GM19238 (cell line): ENCODE results near the gene OLIG1.

ENCODE experiments used
- DNase-seq: peaks from one replicate; pipeline ENCODE4 v3.0.0; 2011; ENCODE audit warnings: low spot score; ENCODE audit not compliant: insufficient read length

OLIG1 gene

DNA sequence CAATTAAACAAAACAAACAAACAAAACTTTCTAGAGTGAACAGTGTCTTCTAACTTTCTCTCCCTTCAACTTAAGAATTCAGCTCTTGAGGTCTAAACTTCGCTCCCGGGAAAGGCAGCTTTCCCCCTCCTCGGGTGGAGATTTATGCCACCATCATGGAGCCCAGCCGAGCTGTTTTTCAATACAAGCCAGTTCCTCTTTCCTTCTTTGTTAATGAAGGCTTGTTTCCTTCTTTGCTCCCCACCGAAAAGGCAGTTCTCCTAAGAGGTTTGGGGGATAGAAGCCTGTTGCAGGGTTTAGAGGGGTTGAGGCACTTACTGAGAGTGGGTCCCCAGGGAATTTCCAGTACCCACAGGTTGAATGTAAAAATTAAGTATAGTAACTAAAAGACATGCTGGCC lies 26.5 kb downstream of the OLIG1 start:
- no peak for DNase-seq

DNA sequence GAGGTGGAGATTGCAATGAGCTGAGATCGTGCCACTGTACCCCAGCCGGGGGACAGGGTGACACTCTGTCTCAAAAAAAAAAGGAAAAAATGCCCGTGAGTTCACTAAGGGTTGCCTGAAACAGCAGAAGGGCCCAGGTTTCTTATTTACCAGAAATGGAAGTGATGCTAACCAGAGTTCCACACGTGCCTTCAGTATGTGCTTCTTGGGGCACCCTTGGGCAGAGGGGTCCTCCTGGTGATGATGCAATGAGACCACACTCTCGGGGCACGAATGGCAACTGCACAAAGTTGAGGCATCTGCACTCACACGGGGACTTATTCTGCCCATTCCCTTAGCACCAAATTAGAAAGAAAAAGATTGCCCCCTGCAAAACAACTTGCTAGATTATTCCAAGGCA lies 29.2 kb downstream of the OLIG1 start:
- no peak for DNase-seq

DNA sequence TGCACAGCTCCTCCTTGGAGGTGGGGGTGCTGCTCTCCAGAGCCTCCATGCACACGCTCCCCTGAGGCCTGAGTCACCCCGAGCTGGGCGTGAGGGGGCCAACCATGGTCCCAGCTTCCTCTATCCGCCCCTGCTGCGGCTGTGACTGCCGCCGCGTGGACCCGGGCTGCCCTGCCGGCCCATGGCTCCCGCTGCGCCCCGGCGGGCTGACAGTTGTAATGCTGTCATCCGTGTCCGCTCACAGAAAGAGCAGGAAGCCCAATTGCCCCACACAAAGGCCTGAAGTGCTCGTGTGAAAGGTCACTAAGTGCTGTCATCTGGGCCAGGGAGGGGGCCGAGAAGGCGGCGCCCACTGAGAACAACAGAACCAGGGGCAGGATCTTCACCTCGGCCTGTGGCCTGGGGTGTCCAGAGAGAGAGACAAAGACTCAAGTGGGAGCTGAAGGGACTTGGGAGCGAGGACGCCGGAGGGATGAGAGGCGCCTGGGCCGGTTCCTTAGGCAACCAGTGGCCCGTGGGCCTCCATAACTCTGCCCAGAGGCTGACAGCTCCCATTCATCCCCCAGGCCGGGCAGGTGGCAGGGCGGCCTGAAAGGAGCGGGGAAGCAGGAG lies 31.5 kb downstream of the OLIG1 start:
- DNase-seq: no peak

DNA sequence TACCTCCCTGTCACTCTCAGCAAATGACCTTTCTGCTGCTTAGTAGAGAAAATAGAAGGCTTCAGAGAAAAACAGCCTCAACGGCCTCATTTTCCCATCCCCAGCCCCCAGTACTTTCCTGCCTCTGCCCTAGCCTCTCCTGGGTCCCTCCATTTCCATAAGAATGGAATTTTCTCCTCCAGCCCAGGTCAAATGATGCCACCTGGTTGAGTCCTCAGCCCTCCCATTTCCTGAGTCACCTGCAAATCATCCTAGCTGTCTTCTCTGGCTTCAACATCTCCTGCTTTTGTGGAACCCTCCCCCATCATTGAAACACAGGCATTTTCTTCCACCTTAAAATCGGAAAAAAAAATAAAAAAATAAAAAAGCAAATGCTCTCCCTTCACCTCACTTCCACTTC lies 35.1 kb downstream of the OLIG1 start:
- no peak for DNase-seq

DNA sequence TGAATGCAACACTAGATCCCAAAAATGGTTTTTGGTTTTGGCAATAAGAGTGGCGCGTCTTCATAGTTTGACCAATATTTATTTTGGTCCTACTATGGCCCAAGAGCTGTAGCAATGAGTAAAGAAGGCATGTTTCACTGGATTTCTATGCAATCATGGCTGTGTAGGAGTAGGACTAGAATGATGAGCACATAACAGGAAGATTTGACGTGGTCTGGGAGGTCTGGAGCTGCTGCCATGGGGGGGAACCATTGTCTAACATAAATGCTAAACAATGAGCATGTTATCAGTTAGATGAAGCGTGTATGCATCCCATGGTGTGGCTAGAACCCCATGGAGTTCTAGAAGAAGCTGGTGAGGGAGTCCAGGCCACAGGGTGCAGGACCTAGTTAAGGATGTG lies 38.3 kb downstream of the OLIG1 start:
- no peak for DNase-seq

DNA sequence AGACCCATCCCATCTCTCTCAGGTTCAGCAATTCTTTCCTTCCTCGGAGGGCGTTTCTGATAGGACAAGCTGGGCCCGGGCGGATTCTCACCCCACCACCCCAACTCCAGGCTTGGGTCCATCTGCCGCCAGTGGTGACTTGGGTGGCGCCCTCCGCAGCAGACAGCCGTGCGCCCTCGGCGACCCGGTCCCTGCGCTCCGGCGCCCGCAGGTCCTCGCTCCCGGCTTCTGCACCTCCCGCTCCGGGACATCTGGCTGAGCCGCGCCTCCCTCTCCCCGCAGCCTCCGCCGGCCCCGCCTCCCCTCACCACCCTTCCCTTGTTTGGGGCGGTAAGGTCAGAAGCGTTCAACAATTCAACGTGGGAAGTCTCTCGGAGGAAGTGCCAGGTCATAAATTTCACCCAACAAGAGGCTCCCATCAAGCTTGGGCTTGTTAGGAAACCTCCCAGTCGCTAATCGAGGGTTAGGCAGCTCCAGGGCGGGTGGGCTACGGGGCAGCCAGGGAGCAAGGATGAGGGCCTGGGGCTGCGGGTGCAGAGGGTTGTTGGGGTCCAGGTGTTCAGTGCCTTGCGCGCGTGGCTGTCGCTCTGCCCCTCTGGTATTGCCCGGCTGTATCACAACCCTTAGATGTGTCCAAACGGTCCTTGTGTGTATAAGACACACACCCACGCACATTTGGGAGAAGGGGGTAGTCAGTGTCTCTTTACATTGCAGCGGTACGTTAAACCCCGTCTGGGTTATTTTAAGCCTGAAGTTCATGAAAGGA lies 39.8 kb downstream of the OLIG1 start:
- no peak for DNase-seq

DNA sequence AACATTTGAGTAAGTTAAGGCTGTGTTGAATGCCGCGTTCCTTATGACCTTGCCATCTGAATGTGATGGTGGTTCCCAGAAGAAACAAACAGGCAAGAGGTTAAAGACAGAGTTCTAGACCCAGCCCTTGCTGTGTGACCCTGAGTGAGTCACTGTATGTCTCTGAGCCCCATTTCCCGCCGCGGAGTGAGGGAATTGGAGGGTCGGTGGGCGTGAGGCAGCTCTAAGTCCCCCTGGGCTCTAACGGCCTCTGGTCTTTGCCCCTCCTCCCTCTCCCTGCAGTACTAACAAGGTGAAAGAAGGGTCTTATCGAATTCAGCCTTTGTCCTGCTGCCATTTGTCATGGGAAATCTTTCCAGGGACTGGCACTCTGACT lies 40.4 kb downstream of the OLIG1 start:
- DNase-seq: no peak

DNA sequence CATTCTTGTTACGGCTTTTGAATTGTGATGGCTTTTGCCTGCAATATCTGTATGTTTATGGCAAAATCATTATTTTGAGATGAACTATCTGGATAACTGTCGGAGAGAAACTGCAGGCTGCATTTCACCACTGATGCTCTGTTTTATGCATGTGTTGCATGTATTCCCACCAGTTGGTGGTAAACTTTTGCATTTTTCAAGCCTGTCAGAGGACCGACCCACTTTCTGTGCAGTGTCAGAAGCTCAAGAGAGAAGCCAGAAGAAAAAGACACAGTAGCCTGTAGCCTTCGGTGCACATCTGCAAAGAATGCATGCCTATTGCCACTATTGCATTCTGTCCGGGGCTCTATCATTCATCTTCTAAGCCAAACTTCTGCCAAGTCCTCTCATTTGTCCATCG lies 41.6 kb downstream of the OLIG1 start:
- DNase-seq: no peak

DNA sequence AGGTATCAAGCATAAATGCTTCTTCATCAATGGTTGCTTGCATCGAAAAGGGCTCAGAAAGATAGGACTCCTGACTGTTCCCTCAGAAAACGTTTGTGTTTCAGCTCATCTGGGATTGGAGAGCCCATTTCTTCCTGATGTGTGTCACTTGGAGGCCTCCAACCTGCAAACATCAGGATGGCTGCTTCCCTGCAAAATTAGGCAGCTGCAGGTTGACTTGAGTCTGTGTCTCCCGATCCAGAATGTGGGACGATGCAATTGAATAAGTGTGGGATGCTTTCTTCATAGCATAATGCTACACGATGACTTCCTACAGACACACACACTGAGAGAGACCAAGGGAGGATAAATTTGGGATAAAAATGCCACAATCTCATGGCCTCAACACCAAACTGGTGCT lies 42.2 kb downstream of the OLIG1 start:
- DNase-seq: no peak

DNA sequence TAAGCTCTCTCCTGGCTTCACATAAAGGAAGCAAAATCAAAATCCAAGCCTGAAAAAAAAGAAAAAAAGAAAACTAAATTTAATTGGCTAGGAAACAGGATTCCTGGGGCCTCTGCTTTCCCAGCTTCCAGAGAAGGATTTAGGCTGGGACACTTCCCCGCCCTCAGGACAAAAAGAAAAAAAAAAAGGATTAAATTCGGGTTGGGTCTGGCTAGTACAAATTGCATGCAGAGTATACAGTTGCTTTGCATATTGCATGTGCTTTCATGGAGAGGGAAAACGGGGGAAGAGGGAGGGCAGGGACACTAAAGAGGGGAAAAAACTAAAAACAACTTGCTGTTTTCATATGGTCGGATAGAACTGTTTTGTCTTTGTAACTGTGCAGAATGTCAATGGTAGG lies 42.7 kb downstream of the OLIG1 start:
- DNase-seq: no peak

DNA sequence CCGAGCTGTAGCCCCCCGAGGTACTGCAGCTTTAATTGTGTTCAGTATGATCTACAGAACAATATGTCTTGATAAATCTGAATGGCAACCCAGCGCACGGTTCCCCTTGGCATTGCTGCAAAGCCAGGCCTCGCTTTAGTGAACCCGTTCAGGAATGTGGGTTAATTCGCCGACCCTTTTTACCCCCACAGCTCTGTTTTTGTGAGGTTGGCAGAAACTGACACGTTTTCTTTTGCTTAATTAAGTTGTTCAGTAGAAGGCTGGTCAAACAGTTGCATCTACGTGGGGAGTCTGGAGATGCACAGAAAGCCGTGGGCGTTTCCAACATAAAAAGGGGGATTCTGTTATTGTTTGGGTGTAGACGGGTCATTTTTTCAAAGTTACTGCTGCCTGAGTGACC lies 43.2 kb downstream of the OLIG1 start:
- DNase-seq: no peak

DNA sequence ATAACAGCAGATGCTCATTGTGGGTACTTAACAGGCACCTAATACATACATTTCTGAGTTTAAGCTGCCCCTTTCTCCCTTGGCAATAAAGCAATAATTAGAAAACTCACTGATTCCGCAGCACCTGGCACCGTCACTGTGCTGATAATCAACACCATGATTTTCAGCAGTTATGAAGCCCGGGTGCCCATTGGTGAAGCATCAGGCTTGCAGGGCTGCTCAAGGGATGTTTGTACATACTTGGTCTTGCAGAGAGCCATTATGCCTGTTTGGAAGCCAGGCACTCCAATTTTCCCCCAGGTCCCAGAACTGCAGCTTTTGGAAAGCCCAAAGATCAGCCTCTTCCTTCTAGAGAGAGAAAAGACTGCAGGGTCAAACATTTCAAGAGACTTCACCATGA lies 44.3 kb downstream of the OLIG1 start:
- DNase-seq: no peak

DNA sequence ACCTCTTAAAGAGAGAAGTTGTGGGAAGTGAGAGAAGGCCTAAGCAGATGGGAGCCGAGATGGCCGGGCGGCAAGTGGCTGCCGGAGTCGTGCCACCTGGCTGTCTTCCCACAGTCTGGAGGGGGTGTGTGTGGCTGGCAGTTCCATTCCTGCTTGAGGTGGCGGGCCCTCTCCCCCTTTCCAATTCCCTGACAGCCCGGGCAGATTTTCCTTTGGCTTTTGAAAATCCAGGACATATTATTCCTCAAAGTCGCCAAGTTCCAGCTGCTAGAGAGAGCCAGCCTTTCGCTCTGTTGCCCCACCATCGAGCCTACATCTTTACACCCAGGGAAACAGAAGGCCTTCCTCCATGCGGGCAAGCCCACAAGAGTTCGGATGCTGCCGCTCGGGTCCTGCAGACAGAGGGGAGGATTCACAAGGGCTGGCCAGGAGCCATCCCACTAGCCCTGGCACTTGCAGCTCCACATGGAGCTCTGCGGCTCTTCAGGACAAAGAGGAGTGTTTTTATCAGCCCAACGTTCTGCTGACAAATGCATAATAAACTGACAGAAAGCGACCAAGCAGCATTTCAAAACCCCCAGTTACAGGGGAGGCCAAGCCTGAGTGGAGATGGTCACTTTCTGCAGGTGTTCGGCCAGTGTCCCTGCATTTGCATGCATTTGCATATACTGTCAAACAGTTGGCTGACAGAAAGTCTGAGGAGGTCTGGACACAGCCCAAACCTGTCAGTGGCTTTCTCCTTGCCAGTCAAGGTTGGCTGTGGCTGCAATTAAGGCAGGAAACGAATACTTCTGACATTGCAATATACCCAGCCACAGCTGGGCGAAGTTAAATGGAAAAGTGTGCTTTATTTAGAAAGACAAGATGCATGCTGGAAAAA lies 45.9 kb downstream of the OLIG1 start:
- no peak for DNase-seq

DNA sequence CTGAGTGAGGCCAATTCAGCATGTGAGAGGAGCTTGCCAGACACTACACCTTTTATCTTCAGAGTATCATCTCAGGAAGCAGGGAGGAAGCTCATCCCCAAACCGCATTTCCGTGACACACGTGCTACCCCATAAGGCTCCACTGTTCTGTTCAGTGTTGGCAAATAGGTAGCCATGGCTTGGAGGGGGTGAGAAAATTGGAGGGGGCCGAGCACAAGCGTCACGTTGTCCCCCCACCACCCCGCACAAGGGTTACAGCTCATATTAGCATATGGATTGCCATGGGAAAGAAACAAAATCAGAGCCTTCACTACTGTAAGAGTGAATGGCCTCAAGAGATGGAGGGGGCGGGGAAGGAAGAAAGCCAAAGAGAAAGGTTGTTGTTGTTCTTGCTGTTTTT lies 46.7 kb downstream of the OLIG1 start:
- no peak for DNase-seq

DNA sequence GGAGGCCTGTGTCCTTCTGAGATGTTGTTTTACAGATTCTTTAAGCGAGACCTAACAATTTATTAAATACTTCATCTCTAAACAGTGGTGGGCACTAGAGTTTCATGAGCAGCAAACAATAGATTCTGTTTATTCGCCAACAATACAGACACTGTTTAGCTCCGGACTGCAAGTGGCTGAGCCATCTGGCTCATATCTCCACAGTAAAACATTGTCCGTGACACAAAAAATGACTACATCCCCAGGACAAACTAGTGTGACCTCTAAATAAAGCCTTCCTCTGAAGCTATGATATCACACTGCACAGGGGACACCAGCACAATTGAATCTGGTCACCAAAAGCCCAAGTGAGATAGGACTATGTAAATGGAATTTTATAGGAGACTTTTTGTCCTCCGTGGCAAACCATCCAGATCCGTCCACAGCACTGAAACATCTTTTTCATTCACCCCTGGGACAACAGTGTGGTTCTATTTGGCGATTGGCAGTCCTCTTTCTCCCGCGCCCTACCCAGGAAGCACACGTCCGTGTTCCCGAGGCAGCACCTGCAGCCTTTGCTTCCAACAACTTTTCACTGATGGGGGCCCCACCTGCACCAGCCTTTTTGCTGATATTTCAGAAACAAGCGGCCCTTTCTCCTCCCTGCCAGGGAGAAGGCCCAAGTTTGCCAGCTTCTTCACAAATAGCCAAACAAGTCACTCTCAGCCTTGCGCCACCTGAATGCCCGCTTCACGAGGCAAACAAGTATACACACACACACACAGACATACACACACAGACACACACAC lies 47.4 kb downstream of the OLIG1 start:
- no peak for DNase-seq
